Upper lobe of left lung (tissue), 4 donors: ENCODE data around the gene TENM3.

Source experiments
- POLR2A ChIP-seq, 4 donors: fragments of 450-650 bp; IDR thresholded peaks; one replicate each; pipeline ENCODE4 v1.5.1; 2016 to 2017; ENCODE audit warnings: antibody characterized with exemption in 4 of 4, mild to moderate bottlenecking in 2 of 4
- POLR2AphosphoS5 ChIP-seq, 2 donors: sonication (generic); formaldehyde crosslinking; IDR thresholded peaks; one replicate each; pipeline ENCODE4 v1.5.1; 2017; ENCODE audit warnings: antibody characterized with exemption in 2 of 2
- TF ChIP-seq, protein P1 (sequence below), 6 experiments: fragments of 450-650 bp in 4 of 6; fragments of 200-600 bp in 2 of 6; sonication (generic) in 2 of 6; IDR thresholded peaks; one replicate each; pipeline ENCODE4 v1.5.1; 2016 to 2019; ENCODE audit warnings: antibody characterized with exemption in 6 of 6

DNA sequence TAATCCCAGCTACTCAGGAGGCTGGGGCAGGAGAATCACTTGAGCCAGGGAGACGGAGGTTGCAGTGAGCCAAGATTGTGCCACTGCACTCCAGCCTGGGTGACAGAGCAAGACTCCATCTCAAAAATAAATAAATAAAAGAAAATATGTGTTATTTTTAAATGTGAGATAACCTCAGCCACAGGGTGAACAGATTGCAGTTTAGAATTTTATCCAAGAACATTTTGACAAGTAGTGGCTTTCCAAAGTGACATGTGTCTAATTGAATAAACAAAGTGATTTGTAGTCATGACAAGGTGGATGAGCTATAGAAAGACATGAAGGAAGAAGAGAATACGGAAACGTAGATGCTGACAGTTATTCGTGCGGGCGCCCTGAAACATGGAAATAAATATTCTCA, 497.9 kb downstream of the TENM3 start:
- no peak for TF ChIP-seq POLR2A (IDR thresholded peaks at IDR 0.05)
- TF ChIP-seq, protein P1, sequence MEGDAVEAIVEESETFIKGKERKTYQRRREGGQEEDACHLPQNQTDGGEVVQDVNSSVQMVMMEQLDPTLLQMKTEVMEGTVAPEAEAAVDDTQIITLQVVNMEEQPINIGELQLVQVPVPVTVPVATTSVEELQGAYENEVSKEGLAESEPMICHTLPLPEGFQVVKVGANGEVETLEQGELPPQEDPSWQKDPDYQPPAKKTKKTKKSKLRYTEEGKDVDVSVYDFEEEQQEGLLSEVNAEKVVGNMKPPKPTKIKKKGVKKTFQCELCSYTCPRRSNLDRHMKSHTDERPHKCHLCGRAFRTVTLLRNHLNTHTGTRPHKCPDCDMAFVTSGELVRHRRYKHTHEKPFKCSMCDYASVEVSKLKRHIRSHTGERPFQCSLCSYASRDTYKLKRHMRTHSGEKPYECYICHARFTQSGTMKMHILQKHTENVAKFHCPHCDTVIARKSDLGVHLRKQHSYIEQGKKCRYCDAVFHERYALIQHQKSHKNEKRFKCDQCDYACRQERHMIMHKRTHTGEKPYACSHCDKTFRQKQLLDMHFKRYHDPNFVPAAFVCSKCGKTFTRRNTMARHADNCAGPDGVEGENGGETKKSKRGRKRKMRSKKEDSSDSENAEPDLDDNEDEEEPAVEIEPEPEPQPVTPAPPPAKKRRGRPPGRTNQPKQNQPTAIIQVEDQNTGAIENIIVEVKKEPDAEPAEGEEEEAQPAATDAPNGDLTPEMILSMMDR (IDR thresholded peaks at IDR 0.05): no peak
- no peak for TF ChIP-seq POLR2AphosphoS5 (IDR thresholded peaks at IDR 0.05)
